ENCODE data around the gene PCDHGA11. TPM values are rescaled to one million over a fixed set of nuclear protein-coding genes. Genes with fewer than 3 reads are reported as not detected.
"Not testable (repeated sequence)": the region's sequence is repeated elsewhere in the genome, so short reads cannot be mapped to it uniquely, and the experiment has no call there.

The PCDHGA11 gene
- total RNA-seq, 1 donor = 12.3 TPM

DNA sequence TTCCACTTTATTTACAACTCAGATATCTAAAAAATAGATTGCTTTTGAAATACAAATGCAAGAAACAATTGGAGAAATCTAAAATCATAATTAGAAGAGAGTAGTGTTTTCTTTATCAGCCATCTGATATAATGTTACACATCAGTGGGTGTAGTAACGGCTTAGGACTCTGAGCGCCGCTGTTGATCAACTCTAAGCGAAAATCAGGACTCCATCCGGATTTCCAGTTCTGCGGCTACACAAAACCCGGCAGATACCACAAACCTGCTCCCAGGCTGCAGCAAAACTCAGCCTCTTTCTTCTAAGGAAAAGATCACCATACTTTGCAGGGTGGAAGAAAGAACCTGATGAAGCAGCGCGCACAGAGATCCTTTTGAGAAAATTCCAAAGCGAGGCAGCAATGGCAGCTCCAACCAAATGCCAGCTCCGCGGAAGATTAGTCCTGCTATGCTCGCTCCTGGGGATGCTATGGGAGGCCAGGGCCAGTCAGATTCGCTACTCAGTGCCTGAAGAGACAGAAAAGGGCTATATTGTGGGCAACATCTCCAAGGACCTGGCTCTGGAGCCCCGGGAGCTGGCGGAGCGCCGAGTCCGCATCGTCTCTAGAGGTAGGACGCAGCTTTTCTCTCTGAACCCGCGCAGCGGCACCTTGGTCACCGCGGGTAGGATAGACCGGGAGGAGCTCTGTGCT lies 18.2 kb upstream of the PCDHGA11 start, which contains the start of gene PCDHGA9:
PCDHGA9 (plus strand) TSS at position 226 of the 691 bp plus-strand sequence; CDS start at position 401, 175 bp downstream.
- H3K4me2 ChIP-seq (ENCODE audit: insufficient read depth, low read length) = peak within 1 kb of the TSS; percentile 61
- H3K4me1 ChIP-seq (ENCODE audit: insufficient read depth, low read length) = no peaks in the 10 kb centered on the region
- H2AFZ ChIP-seq (ENCODE audit: low read length) = peak within 1 kb of the TSS; percentile 46
- no peak within 1 kb of the TSS for H3K27ac ChIP-seq (ENCODE audit: low read depth, low read length)
- peaks cover 3% of the 10 kb centered on the region for H4K20me1 ChIP-seq (ENCODE audit: insufficient read depth, low read length)
- H3K27me3 ChIP-seq (ENCODE audit: insufficient read depth, low read length) = no peaks in the 10 kb centered on the region
- peaks cover 18% of the 10 kb centered on the region for H3K9me3 ChIP-seq (ENCODE audit: low read depth, low read length)
- TF ChIP-seq CTCF (IDR thresholded peaks at IDR 0.05; ENCODE audit: extremely low read depth, low read depth, low read length) = peak; percentile 40
- H3K79me2 ChIP-seq (ENCODE audit: insufficient read depth, low read length) = no peaks in the 10 kb centered on the region
- H3K36me3 ChIP-seq (ENCODE audit: insufficient read depth, low read length) = peaks cover 4% of the 10 kb centered on the region
- DNase-seq (ENCODE audit: insufficient read length, low spot score, missing footprints) = no peak
- H3K4me3 ChIP-seq (ENCODE audit: insufficient read depth, low read length) = peak within 1 kb of the TSS; percentile 58

GRCh38 chr5:141403387-141403786 lies 17.5 kb upstream of the PCDHGA11 start:
- H4K20me1 ChIP-seq (ENCODE audit: insufficient read depth, low read length) = peaks cover 3% of the 10 kb centered on the region
- H3K4me3 ChIP-seq (ENCODE audit: insufficient read depth, low read length) = peak overlapping the region; percentile 58
- peaks cover 18% of the 10 kb centered on the region for H3K9me3 ChIP-seq (ENCODE audit: low read depth, low read length)
- H3K27me3 ChIP-seq (ENCODE audit: insufficient read depth, low read length) = no peaks in the 10 kb centered on the region
- no peak for DNase-seq (ENCODE audit: insufficient read length, low spot score, missing footprints)
- no peak overlapping the region for H3K27ac ChIP-seq (ENCODE audit: low read depth, low read length)
- no peak for TF ChIP-seq CTCF (IDR thresholded peaks at IDR 0.05; ENCODE audit: extremely low read depth, low read depth, low read length)
- H3K79me2 ChIP-seq (ENCODE audit: insufficient read depth, low read length) = no peaks in the 10 kb centered on the region
- peak overlapping the region; percentile 61 for H3K4me2 ChIP-seq (ENCODE audit: insufficient read depth, low read length)
- H3K4me1 ChIP-seq (ENCODE audit: insufficient read depth, low read length) = no peaks in the 10 kb centered on the region
- no peak overlapping the region for H2AFZ ChIP-seq (ENCODE audit: low read length)
- H3K36me3 ChIP-seq (ENCODE audit: insufficient read depth, low read length) = peaks cover 4% of the 10 kb centered on the region

GRCh38 chr5:141407790-141408505 lies 12.9 kb upstream of the PCDHGA11 start, which contains the start of gene PCDHGB6:
TSS of gene PCDHGB6 (plus strand) at chr5:141408021. CDS start at chr5:141408203, 182 bp downstream.
- peak within 1 kb of the TSS; percentile 28 for H3K4me2 ChIP-seq (ENCODE audit: insufficient read depth, low read length)
- H2AFZ ChIP-seq (ENCODE audit: low read length); H3K9me3 ChIP-seq (ENCODE audit: low read depth, low read length); H3K4me1 ChIP-seq (ENCODE audit: insufficient read depth, low read length); H3K27me3 ChIP-seq (ENCODE audit: insufficient read depth, low read length); H4K20me1 ChIP-seq (ENCODE audit: insufficient read depth, low read length); H3K79me2 ChIP-seq (ENCODE audit: insufficient read depth, low read length); H3K36me3 ChIP-seq (ENCODE audit: insufficient read depth, low read length); H3K27ac ChIP-seq (ENCODE audit: low read depth, low read length): not testable (repeated sequence)
- H3K4me3 ChIP-seq (ENCODE audit: insufficient read depth, low read length) = peak within 1 kb of the TSS; percentile 60
- peak; percentile 89 for DNase-seq (ENCODE audit: insufficient read length, low spot score, missing footprints)
- TF ChIP-seq CTCF (IDR thresholded peaks at IDR 0.05; ENCODE audit: extremely low read depth, low read depth, low read length) = peak; percentile 56

All from osteoblast (primary cell).